Activated naive CD8-positive, alpha-beta T cell treated with anti-CD3 and anti-CD28 coated beads, Interleukin-2, amount 50 U/mL, for 24 hours (primary cell): ENCODE measurements around the gene RPLP1.
A peak's percentile ranks its signal among the peaks of the same experiment; 100 is the strongest.

Experiments
- ATAC-seq: fragments of 150-1000 bp; cut with Tn5 transposase; one replicate; pipeline ENCODE4 v1.10.0; 2021
- DNase-seq: peaks from one replicate; pipeline ENCODE4 v3.0.0; 2021
- H3K27ac Mint-ChIP-seq: one replicate; pipeline ENCODE4 v1.8.0; 2021; ENCODE audit warnings: mild to moderate bottlenecking, mixed read lengths
- H3K27me3 Mint-ChIP-seq: one replicate; pipeline ENCODE4 v1.8.0; 2021; ENCODE audit warnings: mixed read lengths
- H3K36me3 Mint-ChIP-seq: one replicate; pipeline ENCODE4 v1.8.0; 2021; ENCODE audit warnings: low read depth, mixed read lengths
- H3K4me1 Mint-ChIP-seq: one replicate; pipeline ENCODE4 v1.8.0; 2021; ENCODE audit warnings: mixed read lengths
- H3K4me3 Mint-ChIP-seq: one replicate; pipeline ENCODE4 v1.8.0; 2021; ENCODE audit warnings: mild to moderate bottlenecking, moderate library complexity, mixed read lengths
- H3K9me3 Mint-ChIP-seq: one replicate; pipeline ENCODE4 v1.8.0; 2021; ENCODE audit warnings: mixed read lengths

RPLP1 gene

GRCh38 chr15:69452692-69453521 lies at the start of gene RPLP1:
Gene RPLP1, plus strand, starts transcription at chr15:69452818. Its CDS starts 131 bp downstream, at chr15:69452949.
- DNase-seq (peak; percentile 94), ATAC-seq (peak; percentile 85)
- peak within 1 kb of the TSS; percentile 91 for H3K4me3 Mint-ChIP-seq
- no peaks in the 10 kb centered on the region for H3K9me3 Mint-ChIP-seq
- H3K27ac Mint-ChIP-seq = peak within 1 kb of the TSS; percentile 96
- peaks cover 55% of the 10 kb centered on the region for H3K36me3 Mint-ChIP-seq
- no peaks in the 10 kb centered on the region for H3K27me3 Mint-ChIP-seq
- peaks cover 41% of the 10 kb centered on the region for H3K4me1 Mint-ChIP-seq

GRCh38 chr15:69403594-69403993 lies 49.0 kb upstream of the RPLP1 start:
- no peak for ATAC-seq
- H3K27me3 Mint-ChIP-seq = peaks cover 8% of the 10 kb centered on the region
- no peaks in the 10 kb centered on the region for H3K9me3 Mint-ChIP-seq

GRCh38 chr15:69405110-69405509 lies 47.5 kb upstream of the RPLP1 start:
- no peak for DNase-seq
- no peak overlapping the region for H3K4me3 Mint-ChIP-seq

More at GRCh38 chr15:69403594-69403993, 49.0 kb upstream of the RPLP1 start:
- DNase-seq = no peak
- Mint-ChIP-seq H3K4me1 (peaks cover 18% of the 10 kb centered on the region), H3K27ac (no peak overlapping the region), H3K36me3 (no peaks in the 10 kb centered on the region), H3K4me3 (no peak overlapping the region)

GRCh38 chr15:69407719-69408400 lies 44.8 kb upstream of the RPLP1 start:
- no peak overlapping the region for H3K4me3 Mint-ChIP-seq
- DNase-seq (no peak), ATAC-seq (no peak)
- H3K36me3 Mint-ChIP-seq = no peaks in the 10 kb centered on the region
- peaks cover 4% of the 10 kb centered on the region for H3K4me1 Mint-ChIP-seq
- no peaks in the 10 kb centered on the region for H3K9me3 Mint-ChIP-seq
- H3K27ac Mint-ChIP-seq = no peak overlapping the region
- peaks cover 10% of the 10 kb centered on the region for H3K27me3 Mint-ChIP-seq

More at GRCh38 chr15:69405110-69405509, 47.5 kb upstream of the RPLP1 start:
- no peaks in the 10 kb centered on the region for H3K36me3 Mint-ChIP-seq
- H3K9me3 Mint-ChIP-seq = no peaks in the 10 kb centered on the region
- peaks cover 8% of the 10 kb centered on the region for H3K27me3 Mint-ChIP-seq
- no peak for ATAC-seq
- H3K27ac Mint-ChIP-seq = no peak overlapping the region
- H3K4me1 Mint-ChIP-seq = peaks cover 16% of the 10 kb centered on the region

- peaks cover 10% of the 10 kb centered on the region for H3K27me3 Mint-ChIP-seq
- no peak overlapping the region for H3K27ac Mint-ChIP-seq
- H3K4me1 Mint-ChIP-seq = peaks cover 9% of the 10 kb centered on the region
- DNase-seq = no peak
- H3K9me3 Mint-ChIP-seq = no peaks in the 10 kb centered on the region
- H3K4me3 Mint-ChIP-seq = no peak overlapping the region
- no peaks in the 10 kb centered on the region for H3K36me3 Mint-ChIP-seq
- no peak for ATAC-seq
Observed at GRCh38 chr15:69408841-69409240, 43.8 kb upstream of the RPLP1 start.

- Mint-ChIP-seq H3K27me3 (peaks cover 14% of the 10 kb centered on the region), H3K36me3 (peaks cover 4% of the 10 kb centered on the region), H3K4me1 (peaks cover 16% of the 10 kb centered on the region), H3K27ac (no peak overlapping the region), H3K4me3 (no peak overlapping the region), H3K9me3 (no peaks in the 10 kb centered on the region)
- DNase-seq (peak; percentile 38), ATAC-seq (peak; percentile 75)
Observed at GRCh38 chr15:69410248-69410874, 42.3 kb upstream of the RPLP1 start.

- Mint-ChIP-seq H3K27me3 (peaks cover 14% of the 10 kb centered on the region), H3K4me3 (no peak overlapping the region), H3K4me1 (peaks cover 20% of the 10 kb centered on the region), H3K27ac (no peak overlapping the region), H3K36me3 (peaks cover 15% of the 10 kb centered on the region), H3K9me3 (no peaks in the 10 kb centered on the region)
- no peak for DNase-seq
- no peak for ATAC-seq
Observed at GRCh38 chr15:69412274-69412673, 40.3 kb upstream of the RPLP1 start.

- H3K9me3 Mint-ChIP-seq = no peaks in the 10 kb centered on the region
- H3K4me3 Mint-ChIP-seq = no peak overlapping the region
- ATAC-seq (no peak), DNase-seq (no peak)
- no peak overlapping the region for H3K27ac Mint-ChIP-seq
- H3K4me1 Mint-ChIP-seq = peaks cover 20% of the 10 kb centered on the region
- H3K27me3 Mint-ChIP-seq = peaks cover 15% of the 10 kb centered on the region
- peaks cover 20% of the 10 kb centered on the region for H3K36me3 Mint-ChIP-seq
Observed at GRCh38 chr15:69412701-69413100, 39.9 kb upstream of the RPLP1 start.

- Mint-ChIP-seq H3K4me1 (peaks cover 20% of the 10 kb centered on the region), H3K27ac (peak within 1 kb of the TSS; percentile 77), H3K4me3 (peak within 1 kb of the TSS; percentile 89), H3K9me3 (no peaks in the 10 kb centered on the region), H3K36me3 (peaks cover 30% of the 10 kb centered on the region), H3K27me3 (peaks cover 10% of the 10 kb centered on the region)
- DNase-seq = peak; percentile 90
- ATAC-seq = peak; percentile 93
Observed at GRCh38 chr15:69413822-69414700, 38.6 kb upstream of the RPLP1 start, which contains the start of gene KIF23. Gene KIF23, plus strand, starts transcription at chr15:69414349. Its CDS starts 117 bp downstream, at chr15:69414466.

GRCh38 chr15:69414701-69415167 lies 37.9 kb upstream of the RPLP1 start:
- Mint-ChIP-seq H3K36me3 (peaks cover 37% of the 10 kb centered on the region), H3K27me3 (peaks cover 12% of the 10 kb centered on the region), H3K4me1 (peaks cover 17% of the 10 kb centered on the region), H3K27ac (no peak overlapping the region), H3K4me3 (peak overlapping the region; percentile 89), H3K9me3 (no peaks in the 10 kb centered on the region)
- peak; percentile 23 for DNase-seq
- peak; percentile 6 for ATAC-seq

- Mint-ChIP-seq H3K27me3 (peaks cover 12% of the 10 kb centered on the region), H3K4me3 (peak overlapping the region; percentile 89), H3K27ac (no peak overlapping the region), H3K9me3 (no peaks in the 10 kb centered on the region), H3K36me3 (peaks cover 41% of the 10 kb centered on the region), H3K4me1 (peaks cover 16% of the 10 kb centered on the region)
- ATAC-seq = no peak
- DNase-seq = no peak
Observed at GRCh38 chr15:69415381-69415780, 37.2 kb upstream of the RPLP1 start.

GRCh38 chr15:69417581-69417980 lies 35.0 kb upstream of the RPLP1 start:
- DNase-seq (no peak), ATAC-seq (no peak)
- Mint-ChIP-seq H3K36me3 (peaks cover 60% of the 10 kb centered on the region), H3K4me3 (no peak overlapping the region), H3K9me3 (no peaks in the 10 kb centered on the region), H3K27me3 (peaks cover 10% of the 10 kb centered on the region), H3K4me1 (peaks cover 16% of the 10 kb centered on the region), H3K27ac (no peak overlapping the region)

GRCh38 chr15:69421498-69421897 lies 31.1 kb upstream of the RPLP1 start:
- peaks cover 80% of the 10 kb centered on the region for H3K36me3 Mint-ChIP-seq
- no peaks in the 10 kb centered on the region for H3K9me3 Mint-ChIP-seq
- no peak overlapping the region for H3K27ac Mint-ChIP-seq
- H3K4me1 Mint-ChIP-seq = no peaks in the 10 kb centered on the region
- no peak for DNase-seq
- H3K4me3 Mint-ChIP-seq = no peak overlapping the region
- peaks cover 4% of the 10 kb centered on the region for H3K27me3 Mint-ChIP-seq
- ATAC-seq = no peak
